Gastroesophageal sphincter (tissue), 3 donors: Measurements from ENCODE around the gene NPIPA8.
"Not testable (repeated sequence)": the region's sequence is repeated elsewhere in the genome, so short reads cannot be mapped to it uniquely, and the experiment has no call there.

Experiments used
- POLR2AphosphoS5 ChIP-seq: sonication (generic); formaldehyde crosslinking; IDR thresholded peaks from one replicate; pipeline ENCODE4 v1.6.1; 2017; ENCODE audit warnings: antibody characterized with exemption
- TF ChIP-seq, protein P1 (sequence below), 4 experiments: fragments of 200-600 bp in 2 of 4; fragments of 450-650 bp in 2 of 4; sonication (generic) in 1 of 4; IDR thresholded peaks; one replicate each; pipeline ENCODE4 v1.5.1; 2017 to 2019; ENCODE audit warnings: antibody characterized with exemption in 4 of 4, mild to moderate bottlenecking in 2 of 4, moderate library complexity in 2 of 4

DNA sequence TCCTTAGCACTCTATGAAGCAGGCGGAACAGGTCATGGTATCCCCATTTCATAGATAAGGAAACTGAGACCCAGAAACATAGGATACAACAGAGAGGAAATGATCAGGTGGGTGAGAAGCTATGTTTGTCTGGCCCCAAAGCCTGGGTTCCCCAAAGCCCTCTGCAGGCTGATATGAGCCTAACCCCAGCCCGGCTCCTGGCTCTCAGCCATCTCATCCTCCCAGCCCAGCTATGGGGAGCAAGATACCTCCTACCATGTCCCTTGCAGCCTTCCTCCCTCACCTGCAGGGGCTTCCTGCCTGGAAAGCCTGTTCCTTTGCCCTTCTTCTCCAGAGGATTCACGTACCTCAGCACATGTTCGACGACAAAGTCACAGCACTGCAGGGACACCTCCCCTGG lies 30.5 kb downstream of the NPIPA8 start:
- not testable (repeated sequence) for TF ChIP-seq POLR2AphosphoS5
- TF ChIP-seq, protein P1, sequence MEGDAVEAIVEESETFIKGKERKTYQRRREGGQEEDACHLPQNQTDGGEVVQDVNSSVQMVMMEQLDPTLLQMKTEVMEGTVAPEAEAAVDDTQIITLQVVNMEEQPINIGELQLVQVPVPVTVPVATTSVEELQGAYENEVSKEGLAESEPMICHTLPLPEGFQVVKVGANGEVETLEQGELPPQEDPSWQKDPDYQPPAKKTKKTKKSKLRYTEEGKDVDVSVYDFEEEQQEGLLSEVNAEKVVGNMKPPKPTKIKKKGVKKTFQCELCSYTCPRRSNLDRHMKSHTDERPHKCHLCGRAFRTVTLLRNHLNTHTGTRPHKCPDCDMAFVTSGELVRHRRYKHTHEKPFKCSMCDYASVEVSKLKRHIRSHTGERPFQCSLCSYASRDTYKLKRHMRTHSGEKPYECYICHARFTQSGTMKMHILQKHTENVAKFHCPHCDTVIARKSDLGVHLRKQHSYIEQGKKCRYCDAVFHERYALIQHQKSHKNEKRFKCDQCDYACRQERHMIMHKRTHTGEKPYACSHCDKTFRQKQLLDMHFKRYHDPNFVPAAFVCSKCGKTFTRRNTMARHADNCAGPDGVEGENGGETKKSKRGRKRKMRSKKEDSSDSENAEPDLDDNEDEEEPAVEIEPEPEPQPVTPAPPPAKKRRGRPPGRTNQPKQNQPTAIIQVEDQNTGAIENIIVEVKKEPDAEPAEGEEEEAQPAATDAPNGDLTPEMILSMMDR (IDR thresholded peaks at IDR 0.05): not testable (repeated sequence)
